HCT116 (cell line): Measurements from ENCODE around the gene AMER2. TPM values are rescaled to one million over a fixed set of nuclear protein-coding genes. Genes with fewer than 3 reads are reported as not detected.

Source experiments
- ATAC-seq: fragments of 200-7000 bp; cut with Tn5 transposase; 2 replicates; pipeline ENCODE4 v1.9.1; 2020; ENCODE audit warnings: mild to moderate bottlenecking, moderate library complexity
- BruUV-seq: library from RNA; stranded (reverse); fragments of 400-500 nt; replicated peaks from 2 replicates; lab custom pipeline; 2021; lab: Mats Ljungman, UMichigan
- CTCF ChIA-PET: fragments of 300-600 bp; sonication (Branson Sonifier 250); formaldehyde crosslinking; loops from one replicate; lab custom pipeline; 2021; ENCODE audit warnings: antibody characterized with exemption; lab: Charles Lee
- POLR2A ChIA-PET: fragments of 300-600, 350-600 bp; sonication (Branson Sonifier 250); formaldehyde crosslinking; loops from one replicate; lab custom pipeline; 2021; ENCODE audit warnings: antibody characterized with exemption; lab: Charles Lee
- RAD21 ChIA-PET, 2 experiments: fragments of 300-600 bp; sonication (Branson Sonifier 250); formaldehyde crosslinking; loops; one replicate each; lab custom pipeline; 2023; ENCODE audit warnings: low total read pairs in 2 of 2; ENCODE audit not compliant: uncharacterized antibody in 2 of 2, unreplicated experiment in 2 of 2, low non-redundant PET in 1 of 2; lab: Charles Lee
- DNase-seq: peaks from one replicate; pipeline ENCODE4 v3.0.0-alpha.2; 2010; ENCODE audit warnings: low read depth, low spot score
- H2AFZ ChIP-seq: fragments of 200-600 bp; shearing (Covaris generic), sonication (generic); 2 replicates; pipeline ENCODE4 v1.6.1; 2017; ENCODE audit warnings: low read depth, mixed run types, mixed read lengths, antibody characterized with exemption, low read length; ENCODE audit not compliant: poor library complexity, severe bottlenecking
- H3K27ac ChIP-seq: 2 replicates; pipeline ENCODE4 v1.5.1; 2012; ENCODE audit warnings: low read depth, low read length
- H3K27me3 ChIP-seq: fragments of 200-600 bp; sonication (generic); 2 replicates; pipeline ENCODE4 v1.6.1; 2016; ENCODE audit warnings: mixed run types, low read length, mixed read lengths; ENCODE audit not compliant: insufficient read depth
- H3K36me3 ChIP-seq, 2 experiments: fragments of 200-500 bp in 1 of 2; fragments of 200-600 bp in 1 of 2; sonication (Bioruptor generic) in 1 of 2; sonication (generic) in 1 of 2; 2 replicates each; pipeline versions ENCODE4 v1.5.1 to v1.6.1; 2014 to 2016; ENCODE audit warnings: low read length in 2 of 2, inconsistent platforms in 1 of 2, mixed read lengths in 1 of 2, mixed run types in 1 of 2; ENCODE audit not compliant: insufficient read depth in 2 of 2, control insufficient read depth in 1 of 2
- H3K4me1 ChIP-seq, 2 experiments: fragments of 200-600 bp in 1 of 2; sonication (generic) in 1 of 2; 2 replicates each; pipeline versions ENCODE4 v1.5.1 to v1.6.1; 2012 to 2017; ENCODE audit warnings: low read length in 2 of 2, inconsistent platforms in 1 of 2, mild to moderate bottlenecking in 1 of 2, mixed read lengths in 1 of 2, mixed run types in 1 of 2, moderate library complexity in 1 of 2; ENCODE audit not compliant: insufficient read depth in 2 of 2, control insufficient read depth in 1 of 2
- H3K4me2 ChIP-seq: fragments of 200-600 bp; sonication (generic); 2 replicates; pipeline ENCODE4 v1.6.1; 2017; ENCODE audit warnings: mixed run types, low read length, mixed read lengths
- H3K4me3 ChIP-seq, 2 experiments: fragments of 200-600 bp in 1 of 2; sonication (generic) in 1 of 2; replicated peaks in 1 of 2; 2 replicates each; pipeline ENCODE4 v1.5.1; 2011 to 2016; ENCODE audit warnings: low read length in 2 of 2, control low read depth in 1 of 2, low read depth in 1 of 2, mild to moderate bottlenecking in 1 of 2, mixed read lengths in 1 of 2, mixed run types in 1 of 2
- H3K79me2 ChIP-seq: fragments of 200-600 bp; sonication (generic); 2 replicates; pipeline ENCODE4 v1.6.1; 2017; ENCODE audit warnings: mild to moderate bottlenecking, mixed run types, low read length, moderate library complexity, mixed read lengths; ENCODE audit not compliant: insufficient read depth
- H3K9ac ChIP-seq: fragments of 200-600 bp; sonication (generic); 2 replicates; pipeline ENCODE4 v1.6.1; 2016; ENCODE audit warnings: low read length, mixed read lengths
- H3K9me2 ChIP-seq: fragments of 200-600 bp; sonication (generic), shearing (Covaris generic); 2 replicates; pipeline ENCODE4 v1.6.1; 2017; ENCODE audit warnings: mixed run types, mild to moderate bottlenecking, moderate library complexity; ENCODE audit not compliant: insufficient read depth
- H3K9me3 ChIP-seq, 2 experiments: fragments of 200-500 bp in 1 of 2; fragments of 200-600 bp in 1 of 2; sonication (Bioruptor generic) in 1 of 2; sonication (generic) in 1 of 2; 2 replicates each; pipeline ENCODE4 v1.6.1; 2014 to 2017; ENCODE audit warnings: low read length in 2 of 2, mixed read lengths in 2 of 2, inconsistent platforms in 1 of 2, low read depth in 1 of 2, mild to moderate bottlenecking in 1 of 2, mixed run types in 1 of 2, moderate library complexity in 1 of 2; ENCODE audit not compliant: control insufficient read depth in 1 of 2, insufficient read depth in 1 of 2
- H4K20me1 ChIP-seq: fragments of 200-600 bp; sonication (generic), shearing (Covaris generic); 2 replicates; pipeline ENCODE4 v1.6.1; 2017; ENCODE audit warnings: mixed run types, mild to moderate bottlenecking, moderate library complexity; ENCODE audit not compliant: insufficient read depth
- CBX3 ChIP-seq: IDR thresholded peaks from 2 replicates; pipeline ENCODE4 v1.6.1; 2012; ENCODE audit warnings: low read depth
- CEBPB ChIP-seq: IDR thresholded peaks from 2 replicates; pipeline ENCODE4 v1.6.1; 2012; ENCODE audit warnings: low read depth
- EGR1 ChIP-seq: IDR thresholded peaks from 2 replicates; pipeline ENCODE4 v1.6.1; 2012; ENCODE audit warnings: low read depth
- EZH2 ChIP-seq: fragments of 200-600 bp; sonication (generic); IDR thresholded peaks from 2 replicates; pipeline ENCODE4 v1.6.1; 2017; ENCODE audit warnings: antibody characterized with exemption, mixed run types
- EZH2phosphoT487 ChIP-seq: fragments of 200-600 bp; IDR thresholded peaks from 2 replicates; pipeline ENCODE4 v1.6.1; 2018; ENCODE audit warnings: antibody characterized with exemption, borderline replicate concordance
- JUND ChIP-seq: IDR thresholded peaks from 2 replicates; pipeline ENCODE4 v1.6.1; 2012
- POLR2A ChIP-seq: IDR thresholded peaks from 2 replicates; pipeline ENCODE4 v1.7.0; 2011; ENCODE audit warnings: borderline replicate concordance; ENCODE audit not compliant: insufficient read depth, insufficient read length; ENCODE audit errors: extremely low read depth
- POLR2AphosphoS5 ChIP-seq: IDR thresholded peaks from 2 replicates; pipeline ENCODE4 v1.6.1; 2011; ENCODE audit warnings: mild to moderate bottlenecking, low read depth, low read length, moderate library complexity
- RAD21 ChIP-seq: IDR thresholded peaks from 2 replicates; pipeline ENCODE4 v1.6.1; 2012; ENCODE audit warnings: low read depth, mild to moderate bottlenecking
- SIN3A ChIP-seq: IDR thresholded peaks from 2 replicates; pipeline ENCODE4 v1.6.1; 2012; ENCODE audit warnings: low read depth
- SP1 ChIP-seq: IDR thresholded peaks from 2 replicates; pipeline ENCODE4 v1.6.1; 2012; ENCODE audit warnings: low read depth
- SRF ChIP-seq: IDR thresholded peaks from 2 replicates; pipeline ENCODE4 v1.6.1; 2012; ENCODE audit warnings: low read depth
- YY1 ChIP-seq: IDR thresholded peaks from 2 replicates; pipeline ENCODE4 v1.6.1; 2011; ENCODE audit warnings: low read length, low read depth, moderate library complexity, mild to moderate bottlenecking; ENCODE audit not compliant: insufficient replicate concordance; ENCODE audit errors: extremely low read depth
- ZFX ChIP-seq: fragments of 450-650 bp; IDR thresholded peaks from 2 replicates; pipeline ENCODE4 v1.6.1; 2017
- ZNF274 ChIP-seq: fragments of 200-500 bp; sonication (Bioruptor generic); IDR thresholded peaks from 2 replicates; pipeline ENCODE4 v1.6.1; 2014; ENCODE audit warnings: mild to moderate bottlenecking, low read depth, low read length, inconsistent platforms
- intact Hi-C: fragments of 100-400 bp; cut with micrococcal nuclease; formaldehyde crosslinking; loops from 2 replicates; pipeline ENCODE4 v1.10.0; 2022
- total RNA-seq: library from RNA; stranded (reverse); gene quantifications from one replicate; pipeline ENCODE4 v1.2.1, GENCODE V29; 2021; ENCODE audit not compliant: unreplicated experiment
- TF ChIP-seq, protein P1 (sequence below): IDR thresholded peaks from 2 replicates; pipeline ENCODE4 v1.6.1; 2012
- TF ChIP-seq, protein P2 (sequence below): IDR thresholded peaks from 2 replicates; pipeline ENCODE4 v1.6.1; 2012
- TF ChIP-seq, protein P3 (sequence below): IDR thresholded peaks from 2 replicates; pipeline ENCODE4 v1.6.1; 2011; ENCODE audit warnings: mild to moderate bottlenecking, low read length, moderate library complexity; ENCODE audit not compliant: insufficient replicate concordance; ENCODE audit errors: extremely low read depth

The AMER2 gene
- total RNA-seq, 1 experiment from 2014 or later, result not detected

DNA sequence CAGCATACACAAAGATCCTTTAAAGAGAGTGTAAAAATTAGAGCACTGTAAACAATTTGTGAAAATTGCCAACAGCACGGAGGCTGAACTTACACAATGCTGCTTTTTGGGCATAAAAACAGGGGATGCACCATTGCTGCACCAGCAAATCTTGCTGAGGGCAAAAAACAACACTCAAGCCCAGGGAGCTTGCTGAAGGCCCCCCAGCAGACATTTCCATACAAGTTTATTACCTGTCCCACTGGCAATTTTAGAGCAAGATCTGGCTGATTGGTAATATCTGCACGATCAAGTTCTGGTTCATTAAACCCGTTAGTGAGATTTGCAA lies 34.3 kb downstream of the AMER2 start:
- Histone ChIP-seq H2AFZ (no peak overlapping the region), H3K36me3 (no peaks in the 10 kb centered on the region), H3K27ac (no peak overlapping the region), H4K20me1 (no peaks in the 10 kb centered on the region), H3K79me2 (no peaks in the 10 kb centered on the region), H3K4me1 (no peaks in the 10 kb centered on the region), H3K9ac (no peak overlapping the region), H3K9me2 (no peaks in the 10 kb centered on the region), H3K9me3 (no peaks in the 10 kb centered on the region), H3K4me3 (no peak overlapping the region), H3K4me2 (no peak overlapping the region), H3K27me3 (no peaks in the 10 kb centered on the region)
- POLR2A ChIA-PET, result no interaction called here
- BruUV-seq, result no TSS peak
- no peak for DNase-seq
- no peak for ATAC-seq
- RAD21 ChIA-PET, result no interaction called here
- TF ChIP-seq POLR2A (no peak), SP1 (no peak), POLR2AphosphoS5 (no peak), JUND (no peak), ZFX (no peak)
- TF ChIP-seq, protein P1, sequence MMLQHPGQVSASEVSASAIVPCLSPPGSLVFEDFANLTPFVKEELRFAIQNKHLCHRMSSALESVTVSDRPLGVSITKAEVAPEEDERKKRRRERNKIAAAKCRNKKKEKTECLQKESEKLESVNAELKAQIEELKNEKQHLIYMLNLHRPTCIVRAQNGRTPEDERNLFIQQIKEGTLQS, result no peak
- TF ChIP-seq, protein P2, sequence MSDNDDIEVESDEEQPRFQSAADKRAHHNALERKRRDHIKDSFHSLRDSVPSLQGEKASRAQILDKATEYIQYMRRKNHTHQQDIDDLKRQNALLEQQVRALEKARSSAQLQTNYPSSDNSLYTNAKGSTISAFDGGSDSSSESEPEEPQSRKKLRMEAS, result no peak
- intact Hi-C loops, result no loop called here
- CTCF ChIA-PET, result no interaction called here

DNA sequence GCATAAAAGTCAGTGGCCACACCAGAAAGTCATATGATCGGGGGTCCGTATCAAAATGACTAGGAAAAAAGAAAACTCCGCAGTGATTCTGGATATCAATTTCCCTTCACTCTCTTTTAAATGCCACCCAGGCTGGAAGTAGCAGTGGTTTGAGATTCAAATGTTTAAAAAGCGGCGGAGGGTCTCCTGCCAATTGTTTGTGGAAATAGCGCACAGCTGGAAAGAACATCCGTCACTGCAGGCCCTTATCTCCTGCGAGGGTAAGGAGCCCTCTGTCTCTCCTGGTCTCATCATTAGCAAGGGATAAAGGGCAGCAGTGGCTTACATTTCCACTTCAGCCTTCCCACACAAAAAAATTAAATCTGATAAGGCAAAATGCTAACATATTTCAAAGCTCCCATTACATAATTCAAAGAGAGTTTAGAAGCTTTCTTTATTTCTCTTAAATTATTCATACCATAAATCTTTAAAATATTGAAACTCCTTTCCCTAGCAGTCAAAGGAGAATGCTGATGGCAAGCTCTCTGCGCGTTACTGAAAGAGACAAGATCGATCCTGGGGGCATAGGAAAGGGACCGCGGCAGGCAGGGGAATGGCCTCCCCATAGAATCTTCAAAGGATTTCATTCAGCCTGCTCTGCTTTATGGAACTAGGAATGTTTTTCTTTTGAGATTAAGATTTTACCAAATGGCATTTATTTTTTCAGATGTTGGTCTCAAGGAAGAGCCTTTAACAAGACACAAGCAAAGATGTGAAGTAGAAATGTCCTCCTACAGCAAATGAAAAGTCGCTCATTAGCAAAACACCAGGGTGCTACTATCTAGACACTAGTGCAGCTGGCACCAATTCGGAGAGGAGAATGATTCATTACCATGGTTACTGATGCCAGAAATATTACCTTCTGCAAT lies 35.0 kb downstream of the AMER2 start:
- H4K20me1 ChIP-seq, result no peaks in the 10 kb centered on the region
- H3K27ac ChIP-seq, result no peak overlapping the region
- no peaks in the 10 kb centered on the region for H3K4me1 ChIP-seq
- no peaks in the 10 kb centered on the region for H3K9me3 ChIP-seq
- no peaks in the 10 kb centered on the region for H3K79me2 ChIP-seq
- no peak for TF ChIP-seq EZH2
- TF ChIP-seq ZFX, result no peak
- TF ChIP-seq EGR1, result no peak
- TF ChIP-seq CEBPB, result no peak
- no peak for TF ChIP-seq EZH2phosphoT487
- no peak for TF ChIP-seq CBX3
- TF ChIP-seq, protein P1, result no peak
- TF ChIP-seq, protein P3, sequence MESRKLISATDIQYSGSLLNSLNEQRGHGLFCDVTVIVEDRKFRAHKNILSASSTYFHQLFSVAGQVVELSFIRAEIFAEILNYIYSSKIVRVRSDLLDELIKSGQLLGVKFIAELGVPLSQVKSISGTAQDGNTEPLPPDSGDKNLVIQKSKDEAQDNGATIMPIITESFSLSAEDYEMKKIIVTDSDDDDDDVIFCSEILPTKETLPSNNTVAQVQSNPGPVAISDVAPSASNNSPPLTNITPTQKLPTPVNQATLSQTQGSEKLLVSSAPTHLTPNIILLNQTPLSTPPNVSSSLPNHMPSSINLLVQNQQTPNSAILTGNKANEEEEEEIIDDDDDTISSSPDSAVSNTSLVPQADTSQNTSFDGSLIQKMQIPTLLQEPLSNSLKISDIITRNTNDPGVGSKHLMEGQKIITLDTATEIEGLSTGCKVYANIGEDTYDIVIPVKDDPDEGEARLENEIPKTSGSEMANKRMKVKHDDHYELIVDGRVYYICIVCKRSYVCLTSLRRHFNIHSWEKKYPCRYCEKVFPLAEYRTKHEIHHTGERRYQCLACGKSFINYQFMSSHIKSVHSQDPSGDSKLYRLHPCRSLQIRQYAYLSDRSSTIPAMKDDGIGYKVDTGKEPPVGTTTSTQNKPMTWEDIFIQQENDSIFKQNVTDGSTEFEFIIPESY, result no peak
- no peak for TF ChIP-seq JUND
- no peak for TF ChIP-seq RAD21
- TF ChIP-seq ZNF274, result no peak
- TF ChIP-seq SRF, result no peak
- no peak for TF ChIP-seq SIN3A
- no peak for TF ChIP-seq YY1
- TF ChIP-seq, protein P2, result no peak
- no peak for TF ChIP-seq POLR2A
- no peak overlapping the region for H3K4me2 ChIP-seq
- no peak overlapping the region for H2AFZ ChIP-seq
- BruUV-seq, result no TSS peak
- H3K27me3 ChIP-seq, result no peaks in the 10 kb centered on the region
- no peaks in the 10 kb centered on the region for H3K36me3 ChIP-seq
- no peaks in the 10 kb centered on the region for H3K9me2 ChIP-seq
- intact Hi-C loops, result no loop called here
- DNase-seq (no peak), ATAC-seq (no peak)
- H3K9ac ChIP-seq, result no peak overlapping the region
- ChIA-PET CTCF (no interaction called here), RAD21 (no interaction called here), POLR2A (no interaction called here)
- H3K4me3 ChIP-seq, result no peak overlapping the region
